CD14-positive monocyte (primary cell): ENCODE measurements around the gene KCNJ6. TPM values are rescaled to one million over a fixed set of nuclear protein-coding genes. Genes with fewer than 3 reads are reported as not detected.

Experiments used
- DNase-seq, 3 donors: peaks; one replicate each; pipeline ENCODE4 v3.0.0-alpha.2; 2011 to 2022
- H2AFZ ChIP-seq: 2 replicates; pipeline ENCODE4 v1.6.0; 2012; ENCODE audit warnings: mild to moderate bottlenecking, low read depth, low read length, inconsistent platforms; ENCODE audit not compliant: insufficient read depth, poor library complexity, severe bottlenecking
- H3K27ac ChIP-seq, 2 donors: 1 replicate in 1 of 2; 2 replicates in 1 of 2; pipeline ENCODE4 v1.5.1; 2012 to 2013; ENCODE audit warnings: low read length in 2 of 2, control low read depth in 1 of 2, inconsistent platforms in 1 of 2, low read depth in 1 of 2, mild to moderate bottlenecking in 1 of 2
- H3K27me3 ChIP-seq, 2 donors: one replicate each; pipeline versions ENCODE4 v1.6.0 to v1.6.1; 2011 to 2013; ENCODE audit warnings: low read length in 2 of 2; ENCODE audit not compliant: control insufficient read depth in 2 of 2, insufficient read depth in 2 of 2
- H3K36me3 ChIP-seq, 2 donors: replicated peaks in 1 of 2; 1 replicate in 1 of 2; 2 replicates in 1 of 2; pipeline versions ENCODE4 v1.5.1 to v1.6.1; 2012 to 2013; ENCODE audit warnings: low read length in 2 of 2, control low read depth in 1 of 2, inconsistent platforms in 1 of 2, mild to moderate bottlenecking in 1 of 2; ENCODE audit not compliant: insufficient read depth in 2 of 2, control insufficient read depth in 1 of 2
- H3K4me1 ChIP-seq, 2 donors: 1 replicate in 1 of 2; 2 replicates in 1 of 2; pipeline versions ENCODE4 v1.5.1 to v1.6.1; 2012 to 2013; ENCODE audit warnings: low read length in 2 of 2, control low read depth in 1 of 2, inconsistent platforms in 1 of 2, mild to moderate bottlenecking in 1 of 2, moderate library complexity in 1 of 2; ENCODE audit not compliant: insufficient read depth in 2 of 2, control insufficient read depth in 1 of 2
- H3K4me2 ChIP-seq: replicated peaks from 2 replicates; pipeline ENCODE3; 2012; ENCODE audit warnings: low read length, moderate library complexity, mild to moderate bottlenecking; ENCODE audit not compliant: poor library complexity, severe bottlenecking; ENCODE audit errors: extremely low read depth
- H3K4me3 ChIP-seq, 3 experiments: fragments of 200-600 bp in 1 of 3; sonication (generic) in 1 of 3; replicated peaks in 1 of 3; 1 replicate in 2 of 3; 2 replicates in 1 of 3; pipeline ENCODE4 v1.5.1; 2011 to 2013; ENCODE audit warnings: low read length in 3 of 3, mild to moderate bottlenecking in 3 of 3, control low read depth in 2 of 3, low read depth in 2 of 3, inconsistent platforms in 1 of 3, moderate library complexity in 1 of 3
- H3K79me2 ChIP-seq: 2 replicates; pipeline ENCODE4 v1.6.0; 2012; ENCODE audit warnings: mild to moderate bottlenecking, control low read depth, inconsistent platforms, low read length, moderate library complexity; ENCODE audit not compliant: insufficient read depth
- H3K9ac ChIP-seq: 2 replicates; pipeline ENCODE4 v1.6.0; 2017; ENCODE audit warnings: low read length, mild to moderate bottlenecking; ENCODE audit not compliant: insufficient read depth, poor library complexity, severe bottlenecking
- H3K9me3 ChIP-seq, 2 donors: replicated peaks in 1 of 2; 1 replicate in 1 of 2; 2 replicates in 1 of 2; pipeline versions ENCODE4 v1.5.1 to v1.6.1; 2012 to 2013; ENCODE audit warnings: low read length in 2 of 2, control low read depth in 1 of 2; ENCODE audit not compliant: control insufficient read depth in 1 of 2, insufficient read depth in 1 of 2
- H4K20me1 ChIP-seq: 2 replicates; pipeline ENCODE4 v1.6.0; 2012; ENCODE audit warnings: mild to moderate bottlenecking, low read length, control low read depth, moderate library complexity; ENCODE audit not compliant: insufficient read depth
- H3K27ac Mint-ChIP-seq, 7 donors: one replicate each; pipeline ENCODE4 v1.8.0; 2020; ENCODE audit warnings: mild to moderate bottlenecking in 7 of 7, mixed read lengths in 7 of 7, moderate library complexity in 6 of 7, inconsistent platforms in 2 of 7
- H3K27me3 Mint-ChIP-seq, 3 donors: one replicate each; pipeline ENCODE4 v1.8.0; 2021 to 2022; ENCODE audit warnings: low read depth in 3 of 3, mild to moderate bottlenecking in 3 of 3, mixed read lengths in 3 of 3, moderate library complexity in 3 of 3, inconsistent platforms in 1 of 3
- H3K36me3 Mint-ChIP-seq, 2 donors: one replicate each; pipeline ENCODE4 v1.8.0; 2020; ENCODE audit warnings: mixed read lengths in 2 of 2, inconsistent platforms in 1 of 2, mild to moderate bottlenecking in 1 of 2
- H3K4me1 Mint-ChIP-seq: one replicate; pipeline ENCODE4 v1.8.0; 2020; ENCODE audit warnings: mild to moderate bottlenecking, mixed read lengths
- H3K4me3 Mint-ChIP-seq, 2 donors: one replicate each; pipeline ENCODE4 v1.8.0; 2020; ENCODE audit warnings: mild to moderate bottlenecking in 2 of 2, mixed read lengths in 2 of 2, moderate library complexity in 1 of 2
- H3K9me3 Mint-ChIP-seq, 7 donors: one replicate each; pipeline ENCODE4 v1.8.0; 2020 to 2022; ENCODE audit warnings: mixed read lengths in 7 of 7, mild to moderate bottlenecking in 6 of 7, moderate library complexity in 6 of 7, inconsistent platforms in 2 of 7
- CTCF ChIP-seq: fragments of 200-600 bp; IDR thresholded peaks from one replicate; pipeline ENCODE4 v1.8.0; 2022; ENCODE audit warnings: antibody characterized with exemption, mild to moderate bottlenecking
- WGBS: methylation state at CpG from one replicate; pipeline ENCODE4 v1.1.5; 2013; ENCODE audit warnings: missing lambda C conversion rate; ENCODE audit not compliant: insufficient coverage; 5-methylcytosine and 5-hydroxymethylcytosine counted together
- intact Hi-C, 2 donors: fragments of 100-400 bp; cut with micrococcal nuclease; formaldehyde crosslinking; loops; one replicate each; pipeline versions ENCODE4 v1.15.0 to v1.15.1; 2023
- polyA plus RNA-seq, 3 donors: library from polyadenylated mRNA; depleted of rRNA in 1 of 3; unstranded in 2 of 3; stranded (reverse) in 1 of 3; fragments of 300-500 nt in 2 of 3; fragments of >200 nt in 1 of 3; fragmentation: Illumina TruSeq in 2 of 3; gene quantifications; 1 replicate in 2 of 3; 2 replicates in 1 of 3; pipeline ENCODE4 v1.2.3, GENCODE V29; 2012 to 2021

KCNJ6 gene
- polyA plus RNA-seq, 3 donors: not detected

- Mint-ChIP-seq H3K9me3 (peaks cover 0 to 3% (median 0%) of the 10 kb centered on the region in 7 donors), H3K36me3 (no peaks in the 10 kb centered on the region)
- 78% methylated on average over 3 of the region's 3 CpGs for WGBS
Measured at GRCh38 chr21:37873655-37874054, 42.6 kb downstream of the KCNJ6 start.

GRCh38 chr21:37871121-37871862 is 45.0 kb downstream of the KCNJ6 start:
- H3K27ac Mint-ChIP-seq: peak overlapping the region in 2 of 7 donors; percentile 4 to 26

More at GRCh38 chr21:37873655-37874054, 42.6 kb downstream of the KCNJ6 start:
- Histone ChIP-seq H3K36me3 (no peaks in the 10 kb centered on the region), H3K27ac (no peak overlapping the region), H3K4me2 (no peak overlapping the region), H3K79me2 (no peaks in the 10 kb centered on the region), H3K4me1 (peaks cover 0 to 3% of the 10 kb centered on the region in 2 donors), H4K20me1 (no peaks in the 10 kb centered on the region), H3K9me3 (no peaks in the 10 kb centered on the region), H2AFZ (no peak overlapping the region), H3K9ac (no peak overlapping the region), H3K27me3 (no peaks in the 10 kb centered on the region), H3K4me3 (no peak overlapping the region)
- Mint-ChIP-seq H3K27me3 (peaks cover 0 to 3% (median 2%) of the 10 kb centered on the region in 3 donors), H3K27ac (no peak overlapping the region), H3K4me1 (no peaks in the 10 kb centered on the region), H3K4me3 (no peak overlapping the region)
- intact Hi-C loops: no loop called here
- no peak for TF ChIP-seq CTCF
- DNase-seq: no peak

More at GRCh38 chr21:37871121-37871862, 45.0 kb downstream of the KCNJ6 start:
- Histone ChIP-seq H4K20me1 (no peaks in the 10 kb centered on the region), H3K27ac (no peak overlapping the region), H3K4me3 (no peak overlapping the region), H3K79me2 (no peaks in the 10 kb centered on the region), H3K9me3 (no peaks in the 10 kb centered on the region), H3K4me2 (no peak overlapping the region), H3K27me3 (no peaks in the 10 kb centered on the region), H3K4me1 (peaks cover 6 to 7% of the 10 kb centered on the region in 2 donors), H3K9ac (no peak overlapping the region), H3K36me3 (no peaks in the 10 kb centered on the region), H2AFZ (no peak overlapping the region)
- no peak for TF ChIP-seq CTCF
- intact Hi-C loops: no loop called here
- peaks cover 0 to 3% (median 2%) of the 10 kb centered on the region in 3 donors for H3K27me3 Mint-ChIP-seq
- H3K4me3 Mint-ChIP-seq: no peak overlapping the region
- peaks cover 5% of the 10 kb centered on the region for H3K4me1 Mint-ChIP-seq
- no peak for DNase-seq
- WGBS: 100% methylated on average over 4 of the region's 8 CpGs
- H3K9me3 Mint-ChIP-seq: peaks cover 0 to 3% (median 0%) of the 10 kb centered on the region in 7 donors
- peaks cover 1% of the 10 kb centered on the region in 2 donors for H3K36me3 Mint-ChIP-seq
